Mucosa of stomach (tissue), 1 donor: ENCODE measurements around the gene COL9A1.

Source experiments
- H3K27me3 ChIP-seq: one replicate; pipeline ENCODE4 v1.7.0; 2013; ENCODE audit warnings: mild to moderate bottlenecking, low read length; ENCODE audit not compliant: control insufficient read depth, insufficient read depth
- H3K36me3 ChIP-seq: one replicate; pipeline ENCODE4 v1.7.0; 2013; ENCODE audit warnings: low read length; ENCODE audit not compliant: control insufficient read depth, insufficient read depth
- H3K4me1 ChIP-seq: one replicate; pipeline ENCODE4 v1.7.0; 2013; ENCODE audit warnings: mild to moderate bottlenecking, low read length; ENCODE audit not compliant: control insufficient read depth, insufficient read depth
- H3K4me3 ChIP-seq: one replicate; pipeline ENCODE4 v1.7.0; 2013; ENCODE audit warnings: low read length
- H3K9ac ChIP-seq: one replicate; pipeline ENCODE4 v1.7.0; 2013; ENCODE audit warnings: mild to moderate bottlenecking, low read length, moderate library complexity
- H3K9me3 ChIP-seq: one replicate; pipeline ENCODE4 v1.7.0; 2013; ENCODE audit warnings: mild to moderate bottlenecking, low read length, moderate library complexity; ENCODE audit not compliant: control insufficient read depth
- donor health status: Pancreatic carcinoma.

Gene COL9A1

DNA sequence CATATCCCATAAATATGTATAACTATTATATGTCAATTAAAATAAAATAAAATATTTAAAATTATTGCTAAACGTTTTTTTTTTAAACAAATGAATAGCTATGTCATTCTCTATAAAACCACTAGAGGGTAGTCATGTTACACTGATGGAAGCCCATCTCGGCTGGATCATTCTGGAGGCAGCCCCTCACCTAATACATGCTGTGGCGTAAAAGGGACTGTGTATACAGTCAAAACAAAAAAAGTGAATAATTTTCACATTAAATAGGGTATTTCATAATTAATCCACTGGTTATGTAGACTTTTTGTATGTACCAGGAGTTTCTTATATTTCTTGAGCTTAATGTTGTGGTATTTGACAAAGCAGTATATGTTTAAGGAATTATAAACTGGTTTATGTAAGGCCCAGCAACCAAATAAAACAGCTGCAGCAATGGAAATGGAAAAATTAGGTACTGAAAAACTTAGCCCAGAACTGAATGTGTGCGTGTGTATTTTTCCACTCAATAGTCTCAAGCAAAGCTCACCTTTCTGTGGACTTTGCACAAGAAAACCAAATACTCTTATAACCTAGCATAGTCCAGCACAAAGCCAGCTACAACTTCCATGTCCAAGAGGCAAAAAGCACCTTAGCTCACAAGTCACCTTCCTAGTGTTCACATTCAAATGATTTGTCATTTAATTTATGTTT is 81.7 kb downstream of the COL9A1 start:
- no peak overlapping the region for H3K9ac ChIP-seq
- H3K36me3 ChIP-seq, result no peaks in the 10 kb centered on the region
- peaks cover 23% of the 10 kb centered on the region for H3K4me1 ChIP-seq
- H3K27me3 ChIP-seq, result no peaks in the 10 kb centered on the region
- no peak overlapping the region for H3K4me3 ChIP-seq
- H3K9me3 ChIP-seq, result no peaks in the 10 kb centered on the region

DNA sequence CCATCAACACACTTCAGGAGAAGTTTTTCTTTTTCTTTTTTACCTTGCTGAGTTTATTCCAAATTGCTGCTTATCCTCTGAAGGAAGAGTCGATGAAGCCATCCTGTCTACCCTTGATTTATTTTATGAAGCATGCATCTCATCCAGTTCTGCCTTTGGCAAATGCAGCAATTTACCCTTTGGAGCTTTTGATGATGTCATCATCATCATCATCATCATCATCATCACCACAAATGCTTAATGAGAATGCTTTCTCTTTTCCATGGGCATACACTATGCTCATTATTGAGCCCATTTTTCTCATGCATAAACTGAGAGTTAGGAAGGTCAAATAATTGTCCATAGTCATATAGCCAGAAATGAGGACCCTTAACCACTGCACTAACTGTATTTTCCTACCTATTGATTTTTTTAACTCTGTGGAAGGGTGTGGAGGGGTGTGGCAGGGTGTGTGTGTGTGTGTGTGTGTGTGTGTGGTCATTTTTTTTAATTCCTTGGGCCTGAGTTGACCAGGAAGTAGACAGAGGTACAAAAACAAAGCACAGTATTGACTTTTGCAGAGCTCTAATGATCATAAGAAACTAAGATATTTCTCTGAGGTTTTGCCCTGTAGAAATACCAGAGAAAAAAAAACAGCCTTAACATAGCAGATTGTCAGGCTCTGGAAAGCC is 82.8 kb downstream of the COL9A1 start:
- peaks cover 23% of the 10 kb centered on the region for H3K4me1 ChIP-seq
- H3K9ac ChIP-seq, result no peak overlapping the region
- H3K9me3 ChIP-seq, result no peaks in the 10 kb centered on the region
- H3K27me3 ChIP-seq, result no peaks in the 10 kb centered on the region
- no peak overlapping the region for H3K4me3 ChIP-seq
- no peaks in the 10 kb centered on the region for H3K36me3 ChIP-seq

DNA sequence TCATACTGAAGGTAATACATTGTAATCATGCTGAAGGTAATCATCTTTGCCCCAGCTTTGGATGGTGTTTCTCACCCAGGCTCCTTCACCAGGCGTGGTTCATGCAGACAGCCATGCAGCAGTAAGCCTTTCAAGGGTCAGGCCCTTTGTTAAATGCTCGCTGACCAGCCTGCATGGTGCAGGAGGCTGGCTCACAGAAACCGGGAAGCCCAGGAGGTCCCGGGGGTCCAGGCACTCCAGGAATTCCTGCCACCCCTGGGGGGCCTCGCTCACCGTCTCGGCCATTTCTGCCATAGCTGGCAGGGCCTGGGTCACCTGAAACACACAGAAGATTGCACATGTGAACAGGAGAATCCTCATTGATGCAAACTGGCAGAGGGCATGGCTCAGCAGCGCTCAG is 86.1 kb downstream of the COL9A1 start:
- Histone ChIP-seq H3K9ac (no peak overlapping the region), H3K36me3 (no peaks in the 10 kb centered on the region), H3K9me3 (no peaks in the 10 kb centered on the region), H3K4me3 (no peak overlapping the region), H3K27me3 (no peaks in the 10 kb centered on the region), H3K4me1 (peaks cover 17% of the 10 kb centered on the region)

DNA sequence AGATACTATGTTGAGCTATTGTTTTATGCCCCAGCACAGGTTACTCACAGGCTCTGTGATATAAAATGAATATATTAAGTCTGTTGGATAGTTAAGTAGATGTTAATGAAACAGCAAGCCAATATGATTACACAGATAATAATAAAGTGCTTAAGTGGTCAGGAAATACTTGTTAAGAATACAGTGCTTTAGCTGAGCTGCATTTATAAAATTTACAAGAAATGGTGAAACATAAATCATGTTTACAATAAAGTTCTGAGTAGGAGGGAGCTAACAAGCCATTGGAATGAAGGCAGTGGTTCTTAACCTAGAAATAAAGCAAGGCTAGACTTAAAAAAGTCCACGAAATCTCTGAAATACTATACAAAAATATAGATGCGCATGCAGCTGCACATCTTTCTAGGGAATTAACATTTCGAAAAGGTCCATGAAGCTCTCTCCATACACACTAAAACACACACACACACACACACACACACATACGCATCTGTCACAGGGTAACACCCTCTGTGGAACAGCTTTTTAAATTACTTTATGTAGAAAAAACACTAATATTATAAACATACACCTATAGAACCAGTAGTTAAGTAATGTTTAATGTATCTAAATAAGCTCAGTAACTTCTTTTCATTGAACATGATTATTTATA is 87.3 kb downstream of the COL9A1 start:
- Histone ChIP-seq H3K4me1 (peaks cover 8% of the 10 kb centered on the region), H3K4me3 (no peak overlapping the region), H3K9ac (no peak overlapping the region), H3K27me3 (no peaks in the 10 kb centered on the region), H3K36me3 (no peaks in the 10 kb centered on the region), H3K9me3 (no peaks in the 10 kb centered on the region)

GRCh38 chr6:70210462-70210861 is 92.4 kb downstream of the COL9A1 start:
- Histone ChIP-seq H3K36me3 (no peaks in the 10 kb centered on the region), H3K4me3 (no peak overlapping the region), H3K9ac (no peak overlapping the region), H3K9me3 (no peaks in the 10 kb centered on the region), H3K27me3 (peaks cover 21% of the 10 kb centered on the region), H3K4me1 (no peaks in the 10 kb centered on the region)

- Histone ChIP-seq H3K36me3 (no peaks in the 10 kb centered on the region), H3K27me3 (peaks cover 25% of the 10 kb centered on the region), H3K4me1 (no peaks in the 10 kb centered on the region), H3K9me3 (no peaks in the 10 kb centered on the region), H3K4me3 (no peak overlapping the region), H3K9ac (no peak overlapping the region)
Observed at GRCh38 chr6:70208235-70208790, 94.6 kb downstream of the COL9A1 start.

GRCh38 chr6:70198785-70199184 is 104.1 kb downstream of the COL9A1 start:
- Histone ChIP-seq H3K9me3 (no peaks in the 10 kb centered on the region), H3K27me3 (peaks cover 23% of the 10 kb centered on the region), H3K4me3 (no peak overlapping the region), H3K36me3 (no peaks in the 10 kb centered on the region), H3K9ac (no peak overlapping the region), H3K4me1 (no peaks in the 10 kb centered on the region)

DNA sequence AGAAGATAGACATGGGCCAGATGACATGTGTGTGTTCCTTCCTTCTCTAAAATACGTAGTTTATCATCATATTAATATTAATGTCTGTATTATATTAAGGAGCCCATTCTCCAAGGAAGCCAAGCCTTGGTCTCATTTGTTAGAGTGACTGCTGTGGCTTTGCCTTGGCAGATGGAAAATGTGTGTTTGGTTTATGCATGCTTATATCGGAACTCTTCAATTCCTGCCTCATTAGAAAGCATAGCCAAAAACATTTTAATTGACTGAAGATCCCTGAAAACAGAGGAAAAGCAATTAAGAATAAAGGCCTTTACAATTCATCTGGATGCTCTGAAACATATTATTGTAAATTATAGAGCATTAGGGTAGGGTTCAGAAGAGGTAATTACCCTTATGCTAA is 106.4 kb downstream of the COL9A1 start:
- H3K4me1 ChIP-seq, result no peaks in the 10 kb centered on the region
- H3K27me3 ChIP-seq, result peaks cover 10% of the 10 kb centered on the region
- H3K36me3 ChIP-seq, result no peaks in the 10 kb centered on the region
- H3K9me3 ChIP-seq, result no peaks in the 10 kb centered on the region
- H3K4me3 ChIP-seq, result no peak overlapping the region
- no peak overlapping the region for H3K9ac ChIP-seq

DNA sequence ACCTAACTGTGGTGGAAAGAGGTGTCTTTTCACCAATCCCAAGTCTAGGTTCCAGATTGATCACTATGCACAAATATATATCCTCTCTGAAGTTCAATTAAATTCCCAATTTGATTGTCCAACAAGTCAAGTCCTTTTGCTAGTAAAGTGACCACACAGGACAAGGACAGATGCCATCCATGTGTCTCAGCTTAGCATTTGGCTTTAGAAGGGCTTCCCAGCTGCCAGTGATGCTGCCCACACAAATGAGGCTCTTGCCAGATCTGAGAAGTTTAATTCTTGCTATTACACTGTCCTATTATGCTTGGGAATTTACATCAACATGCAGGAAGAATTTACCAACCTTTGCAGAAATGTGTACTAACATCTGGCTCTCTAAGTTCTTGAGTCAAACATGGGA is 108.5 kb downstream of the COL9A1 start:
- Histone ChIP-seq H3K9me3 (no peaks in the 10 kb centered on the region), H3K4me1 (no peaks in the 10 kb centered on the region), H3K4me3 (no peak overlapping the region), H3K36me3 (no peaks in the 10 kb centered on the region), H3K27me3 (peaks cover 5% of the 10 kb centered on the region), H3K9ac (no peak overlapping the region)

GRCh38 chr6:70188202-70188601 is 114.7 kb downstream of the COL9A1 start:
- no peaks in the 10 kb centered on the region for H3K36me3 ChIP-seq
- H3K9me3 ChIP-seq, result no peaks in the 10 kb centered on the region
- no peak overlapping the region for H3K4me3 ChIP-seq
- H3K9ac ChIP-seq, result no peak overlapping the region
- H3K27me3 ChIP-seq, result no peaks in the 10 kb centered on the region
- no peaks in the 10 kb centered on the region for H3K4me1 ChIP-seq

GRCh38 chr6:70186461-70186860 is 116.4 kb downstream of the COL9A1 start:
- H3K4me1 ChIP-seq, result no peaks in the 10 kb centered on the region
- H3K27me3 ChIP-seq, result no peaks in the 10 kb centered on the region
- no peak overlapping the region for H3K9ac ChIP-seq
- H3K36me3 ChIP-seq, result no peaks in the 10 kb centered on the region
- H3K9me3 ChIP-seq, result no peaks in the 10 kb centered on the region
- no peak overlapping the region for H3K4me3 ChIP-seq

GRCh38 chr6:70184723-70185122 is 118.2 kb downstream of the COL9A1 start:
- H3K4me1 ChIP-seq, result no peaks in the 10 kb centered on the region
- H3K4me3 ChIP-seq, result no peak overlapping the region
- H3K9ac ChIP-seq, result no peak overlapping the region
- no peaks in the 10 kb centered on the region for H3K27me3 ChIP-seq
- H3K36me3 ChIP-seq, result no peaks in the 10 kb centered on the region
- H3K9me3 ChIP-seq, result no peaks in the 10 kb centered on the region
